ENCODE data around the gene INPP5A. TPM values are rescaled to one million over a fixed set of nuclear protein-coding genes. Genes with fewer than 3 reads are reported as not detected.

Gene INPP5A
- total RNA-seq, 4 donors from 2014 or later: 34.8 to 80.8 (median 52.8) TPM

- no peaks in the 10 kb centered on the region for H3K36me3 ChIP-seq
- H3K4me3 ChIP-seq: no peak overlapping the region
- H3K27ac ChIP-seq: no peak overlapping the region
- 73% methylated on average over 17 of the region's 17 CpGs; no CpG with 5 or more reads in 1 of the 2 donors for WGBS, 2 donors (ENCODE audit: low coverage in 1 of 2)
- H3K27me3 ChIP-seq: no peaks in the 10 kb centered on the region
- DNase-seq: no peak
- in situ Hi-C loops (cut with MboI; ENCODE audit: low pct_ligation_motif_present in 1 of 4, low pct_unique_long_range_greater_than_20kb in 1 of 4, low sequenced_read_pairs in 3 of 4): no loop called here
- intact Hi-C loops (cut with DNase I; ENCODE audit: low total_unique reads): no loop called here
- TF ChIP-seq POLR2AphosphoS5 (IDR thresholded peaks at IDR 0.05) (no peak), EP300 (IDR thresholded peaks at IDR 0.05; ENCODE audit: low read depth) (no peak), POLR2A (IDR thresholded peaks at IDR 0.05) (no peak), CTCF (IDR thresholded peaks at IDR 0.05) (no peak)
- H3K9me3 ChIP-seq: no peaks in the 10 kb centered on the region
- H3K4me1 ChIP-seq: peaks cover 0 to 14% (median 0%) of the 10 kb centered on the region in 4 donors
These were observed 39.6 kb upstream of the INPP5A start for GRCh38 chr10:132497861-132498561.

GRCh38 chr10:132498562-132499366, 38.8 kb upstream of the INPP5A start:
- Histone ChIP-seq H3K27ac (no peak overlapping the region), H3K4me3 (no peak overlapping the region), H3K36me3 (no peaks in the 10 kb centered on the region), H3K9me3 (no peaks in the 10 kb centered on the region), H3K27me3 (no peaks in the 10 kb centered on the region), H3K4me1 (peaks cover 0 to 9% (median 0%) of the 10 kb centered on the region in 4 donors)
- 85 to 94% methylated on average over 8 to 15 of the region's 15 CpGs for WGBS, 2 donors (ENCODE audit: low coverage in 1 of 2)
- no peak for DNase-seq
- no peak for TF ChIP-seq EP300 (IDR thresholded peaks at IDR 0.05; ENCODE audit: low read depth)
- no peak for TF ChIP-seq CTCF (IDR thresholded peaks at IDR 0.05)
- no peak for TF ChIP-seq POLR2AphosphoS5 (IDR thresholded peaks at IDR 0.05)
- TF ChIP-seq POLR2A (IDR thresholded peaks at IDR 0.05): no peak
- in situ Hi-C loops (cut with MboI; ENCODE audit: low pct_ligation_motif_present in 1 of 4, low pct_unique_long_range_greater_than_20kb in 1 of 4, low sequenced_read_pairs in 3 of 4) (no loop called here), intact Hi-C loops (cut with DNase I; ENCODE audit: low total_unique reads) (no loop called here)

GRCh38 chr10:132499367-132499685, 38.3 kb upstream of the INPP5A start:
- H3K36me3 ChIP-seq: no peaks in the 10 kb centered on the region
- TF ChIP-seq POLR2AphosphoS5 (IDR thresholded peaks at IDR 0.05): no peak
- TF ChIP-seq CTCF (IDR thresholded peaks at IDR 0.05): no peak
- no peak for TF ChIP-seq POLR2A (IDR thresholded peaks at IDR 0.05)
- TF ChIP-seq EP300 (IDR thresholded peaks at IDR 0.05; ENCODE audit: low read depth): no peak
- H3K4me3 ChIP-seq: no peak overlapping the region
- H3K9me3 ChIP-seq: no peaks in the 10 kb centered on the region
- no peak overlapping the region for H3K27ac ChIP-seq
- no peak for DNase-seq
- 81% methylated on average over 10 of the region's 10 CpGs; no CpG with 5 or more reads in 1 of the 2 donors for WGBS, 2 donors (ENCODE audit: low coverage in 1 of 2)
- H3K4me1 ChIP-seq: peaks cover 0 to 9% (median 0%) of the 10 kb centered on the region in 4 donors
- intact Hi-C loops (cut with DNase I; ENCODE audit: low total_unique reads): no loop called here
- no peaks in the 10 kb centered on the region for H3K27me3 ChIP-seq
- in situ Hi-C loops (cut with MboI; ENCODE audit: low pct_ligation_motif_present in 1 of 4, low pct_unique_long_range_greater_than_20kb in 1 of 4, low sequenced_read_pairs in 3 of 4): no loop called here

GRCh38 chr10:132500781-132501415, 36.7 kb upstream of the INPP5A start:
- H3K4me1 ChIP-seq: peaks cover 0 to 2% (median 0%) of the 10 kb centered on the region in 4 donors
- H3K27ac ChIP-seq: no peak overlapping the region
- TF ChIP-seq POLR2AphosphoS5 (IDR thresholded peaks at IDR 0.05) (no peak), POLR2A (IDR thresholded peaks at IDR 0.05) (no peak), CTCF (IDR thresholded peaks at IDR 0.05) (no peak), EP300 (IDR thresholded peaks at IDR 0.05; ENCODE audit: low read depth) (no peak)
- in situ Hi-C loops (cut with MboI; ENCODE audit: low pct_ligation_motif_present in 1 of 4, low pct_unique_long_range_greater_than_20kb in 1 of 4, low sequenced_read_pairs in 3 of 4) (no loop called here), intact Hi-C loops (cut with DNase I; ENCODE audit: low total_unique reads) (no loop called here)
- H3K4me3 ChIP-seq: no peak overlapping the region
- WGBS, 2 donors (ENCODE audit: low coverage in 1 of 2): 77 to 85% methylated on average over 10 to 14 of the region's 14 CpGs
- H3K27me3 ChIP-seq: no peaks in the 10 kb centered on the region
- H3K36me3 ChIP-seq: no peaks in the 10 kb centered on the region
- no peaks in the 10 kb centered on the region for H3K9me3 ChIP-seq
- no peak for DNase-seq

All from transverse colon (tissue), 4 donors.